Raji (cell line): ENCODE results near the gene SNORC.

ENCODE experiments used
- POLR2A ChIP-seq: IDR thresholded peaks from 2 replicates; pipeline ENCODE4 v1.6.1; 2011; ENCODE audit warnings: low read depth, low read length, control low read depth; ENCODE audit not compliant: insufficient read depth

SNORC gene

DNA sequence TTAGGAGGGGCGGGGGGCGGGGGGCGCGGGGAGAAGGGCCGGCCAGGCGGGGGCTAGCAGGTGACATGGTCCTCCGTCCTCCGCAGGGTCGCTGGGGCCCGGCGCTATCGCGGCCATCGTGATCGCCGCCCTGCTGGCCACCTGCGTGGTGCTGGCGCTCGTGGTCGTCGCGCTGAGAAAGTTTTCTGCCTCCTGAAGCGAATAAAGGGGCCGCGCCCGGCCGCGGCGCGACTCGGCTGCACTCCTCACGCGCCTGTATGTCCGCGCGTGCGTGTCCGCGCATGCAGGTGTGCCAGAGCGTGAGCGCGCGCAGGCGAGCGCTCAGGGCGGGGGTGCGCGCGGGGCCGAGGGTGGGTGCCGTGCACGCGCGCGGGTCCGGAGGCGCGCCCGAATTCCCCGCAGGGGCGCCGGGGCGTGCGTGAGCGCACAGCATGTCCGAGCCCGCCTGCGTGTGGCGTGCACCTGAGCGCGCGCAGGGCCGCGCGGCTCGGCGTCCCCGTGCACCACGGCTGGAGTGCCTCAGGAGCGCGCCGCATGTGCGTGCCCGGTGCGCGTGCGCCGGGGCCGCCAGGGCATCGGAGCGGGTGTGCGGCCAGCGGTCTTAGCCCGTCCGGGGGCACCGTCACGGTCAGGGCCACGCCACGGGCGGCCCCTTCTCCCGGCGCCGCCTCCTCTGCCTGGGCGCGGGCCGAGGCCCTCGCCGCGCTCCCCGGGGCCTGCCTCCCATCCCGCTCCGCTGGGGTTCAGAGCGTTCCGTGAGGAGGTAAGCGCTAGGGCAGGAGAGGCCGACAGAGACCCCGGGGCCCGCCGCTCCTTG, 6.3 kb downstream of the SNORC start:
- no peak for TF ChIP-seq POLR2A

DNA sequence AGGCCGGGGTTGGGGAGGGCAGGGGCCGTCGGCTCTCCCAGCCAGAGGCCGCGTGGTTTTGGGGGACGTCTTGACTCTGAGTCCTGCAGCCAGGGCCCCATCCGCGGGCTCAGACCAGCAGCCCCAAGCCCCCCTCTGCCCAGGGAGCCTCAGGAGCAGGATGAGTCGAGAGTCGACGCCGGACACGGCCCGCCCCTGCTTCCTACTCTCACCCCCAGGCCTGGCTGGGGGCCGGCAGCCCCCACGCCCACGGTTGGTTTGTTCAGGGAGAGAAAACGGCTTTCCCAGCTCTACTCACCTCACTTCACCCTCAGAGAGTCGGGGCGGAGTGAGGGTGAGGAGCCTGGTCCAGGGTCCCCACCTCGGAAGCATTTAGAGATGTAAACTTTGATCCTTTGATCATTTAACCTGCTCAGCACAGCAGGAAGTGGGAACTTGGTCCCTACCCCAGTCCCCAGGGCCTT, 6.9 kb downstream of the SNORC start:
- TF ChIP-seq POLR2A: no peak

GRCh38 chr2:232877940-232878511, 8.0 kb downstream of the SNORC start:
- no peak for TF ChIP-seq POLR2A

DNA sequence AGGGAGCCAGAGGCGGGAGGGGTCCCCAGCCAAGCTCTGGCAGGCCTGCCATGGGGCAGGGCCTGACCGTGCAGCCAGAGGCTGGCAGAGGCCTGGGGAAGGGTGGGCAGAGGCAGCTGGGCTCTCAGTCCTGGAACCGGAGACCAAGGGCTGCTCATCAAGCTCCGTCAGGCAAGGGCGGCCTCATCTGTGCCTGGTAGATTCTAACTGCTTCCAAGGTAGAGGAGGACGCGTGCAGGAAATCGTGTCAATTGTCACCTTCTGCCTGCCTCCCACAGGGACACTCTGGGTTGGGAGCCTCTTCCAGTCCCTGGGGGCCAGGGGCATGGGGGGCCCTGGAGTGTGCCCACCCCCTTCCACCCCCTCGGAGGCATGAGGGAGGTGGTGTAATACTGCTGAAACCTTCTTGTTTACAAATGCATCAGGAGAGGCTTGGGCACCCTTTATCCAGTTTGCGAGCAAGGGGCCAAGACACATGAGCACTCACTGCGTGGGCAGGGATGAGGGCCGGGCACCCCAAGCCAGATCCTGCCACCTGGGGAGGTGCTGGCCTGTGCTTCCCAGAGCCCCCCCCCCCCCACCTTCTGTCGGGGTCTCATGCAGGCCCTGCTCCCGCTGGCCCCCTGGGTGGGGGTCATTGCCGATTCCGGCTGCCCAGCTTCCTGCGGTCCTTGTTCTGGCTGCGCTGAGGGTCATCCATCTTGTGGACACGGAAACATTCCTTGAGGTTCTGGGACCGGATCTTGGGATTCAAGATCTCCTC, 9.0 kb downstream of the SNORC start:
- TF ChIP-seq POLR2A: no peak

- TF ChIP-seq POLR2A: no peak
Observed at GRCh38 chr2:232879618-232880494, 9.8 kb downstream of the SNORC start.

DNA sequence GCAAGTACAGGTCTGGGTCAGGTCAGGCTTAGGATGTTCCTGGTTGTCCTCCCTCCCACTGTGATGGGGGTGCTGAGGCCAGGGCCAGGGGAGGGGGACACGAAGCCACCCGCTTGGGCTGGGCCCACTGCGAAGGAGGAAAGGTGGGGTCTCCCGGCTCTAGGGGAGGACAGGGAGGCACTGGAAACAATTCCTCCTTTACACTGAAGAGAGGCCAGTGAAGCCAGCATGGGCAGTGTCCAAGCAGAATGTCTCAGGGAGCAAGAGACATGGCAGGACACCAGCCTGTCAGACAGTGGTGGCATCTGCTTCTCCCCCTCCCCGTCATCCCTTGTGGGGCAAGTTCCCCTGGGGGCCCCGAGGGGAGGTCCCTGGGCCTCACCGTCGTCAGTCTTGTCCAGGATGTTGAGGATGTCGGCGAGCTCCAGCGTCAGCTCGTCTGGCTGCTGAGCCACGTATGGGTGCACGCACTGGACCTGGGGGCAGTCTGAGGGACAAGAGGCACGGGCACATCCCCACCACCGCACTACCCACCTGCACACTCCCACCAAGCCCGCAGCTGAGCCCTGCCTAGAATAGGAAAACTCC, 10.8 kb downstream of the SNORC start:
- no peak for TF ChIP-seq POLR2A

DNA sequence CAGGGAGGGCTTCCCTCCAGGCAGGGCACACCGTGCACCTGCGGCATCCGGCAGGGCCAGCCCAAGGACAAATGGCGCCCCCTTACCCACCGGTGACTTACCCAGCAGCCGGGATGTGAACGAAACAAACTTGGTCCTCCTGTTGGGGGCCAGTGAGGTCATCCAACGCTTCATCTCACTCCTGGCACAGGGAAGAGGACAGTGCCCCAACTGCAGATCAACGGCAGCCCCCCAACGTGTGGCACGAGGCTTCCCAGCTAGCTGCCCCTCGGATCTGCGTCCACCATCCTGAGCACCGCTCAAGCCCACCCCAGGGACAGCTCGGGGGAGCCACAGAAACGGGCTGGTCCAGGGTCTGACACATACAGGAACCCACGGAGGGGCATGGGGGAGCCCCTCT, 12.0 kb downstream of the SNORC start:
- TF ChIP-seq POLR2A: no peak

DNA sequence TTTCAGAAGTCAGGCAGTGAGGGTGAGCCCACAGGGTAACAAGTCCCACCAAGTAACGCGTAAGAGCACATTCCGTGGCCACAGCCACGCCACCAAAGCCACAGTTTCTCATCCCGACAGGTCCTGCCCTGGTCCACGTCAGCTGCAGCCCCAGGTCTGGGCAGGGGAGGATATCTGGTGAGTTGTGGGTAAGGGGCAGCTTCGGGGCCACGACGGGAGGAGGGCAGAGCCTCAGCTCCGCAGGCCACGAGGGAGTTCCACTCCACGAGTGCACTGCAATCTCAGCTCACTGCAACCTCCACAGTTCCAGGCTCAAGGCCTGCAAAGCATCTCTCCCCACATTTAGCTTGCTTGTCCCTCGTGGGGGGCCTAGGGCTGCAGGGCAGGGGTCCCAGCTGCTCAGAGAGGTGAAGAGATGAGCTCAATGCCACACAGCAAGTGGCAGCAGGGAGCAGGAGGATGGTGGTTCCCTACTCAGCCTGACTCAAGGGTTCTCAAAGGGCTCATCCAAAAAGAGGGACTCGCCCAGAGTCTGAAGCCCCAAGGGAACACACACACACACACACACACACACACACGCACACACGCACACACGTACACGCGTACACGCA, 12.5 kb downstream of the SNORC start:
- no peak for TF ChIP-seq POLR2A

DNA sequence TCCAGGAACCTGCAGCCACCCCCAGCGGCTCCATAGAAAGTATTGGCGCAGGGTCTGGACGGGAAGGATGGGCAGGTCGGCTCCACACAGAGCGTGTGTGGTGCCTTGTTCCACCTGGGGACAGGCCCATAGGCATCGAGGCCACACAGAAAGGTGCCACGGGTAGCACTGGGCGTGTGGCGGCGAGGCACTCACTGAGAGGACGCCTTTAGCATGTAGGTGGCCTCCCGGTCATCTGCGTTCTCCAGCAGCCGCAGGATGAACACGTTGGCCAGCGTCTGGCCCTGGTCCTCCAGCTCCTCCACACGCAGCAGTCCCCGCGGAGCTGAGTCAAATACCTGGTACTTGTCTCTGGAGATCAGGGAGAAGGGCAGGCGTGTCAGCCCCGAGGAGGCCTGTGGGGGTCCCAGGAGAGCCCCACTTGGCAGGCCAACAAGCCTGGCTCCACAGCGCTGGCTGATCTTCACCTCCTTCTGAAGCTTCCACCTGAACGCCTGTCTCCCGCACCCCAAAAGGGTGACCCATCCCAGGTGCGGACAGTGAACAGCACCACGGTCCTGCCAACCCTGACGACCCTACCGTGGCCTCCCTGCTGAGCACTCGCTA, 13.2 kb downstream of the SNORC start:
- no peak for TF ChIP-seq POLR2A

DNA sequence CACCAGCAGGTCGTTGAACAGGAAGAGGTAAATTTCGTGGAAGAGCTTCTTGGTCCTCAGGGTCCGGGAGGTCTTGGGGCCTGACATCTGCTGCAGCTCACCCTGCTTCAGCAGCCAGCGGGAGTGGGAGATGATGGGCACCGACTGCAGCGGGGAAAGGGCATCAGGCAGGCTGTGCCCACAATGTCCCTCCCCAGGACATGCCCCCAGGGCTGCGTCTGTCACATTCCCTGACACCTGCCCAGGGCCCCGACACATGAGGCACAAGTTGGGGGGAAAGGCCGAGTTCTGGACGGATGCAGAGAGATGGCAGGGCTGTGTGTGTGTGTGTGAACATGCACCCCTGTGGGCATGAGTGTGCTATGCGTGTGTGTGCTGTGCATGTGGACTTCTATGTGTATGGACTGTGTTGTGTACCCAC, 13.9 kb downstream of the SNORC start:
- no peak for TF ChIP-seq POLR2A

DNA sequence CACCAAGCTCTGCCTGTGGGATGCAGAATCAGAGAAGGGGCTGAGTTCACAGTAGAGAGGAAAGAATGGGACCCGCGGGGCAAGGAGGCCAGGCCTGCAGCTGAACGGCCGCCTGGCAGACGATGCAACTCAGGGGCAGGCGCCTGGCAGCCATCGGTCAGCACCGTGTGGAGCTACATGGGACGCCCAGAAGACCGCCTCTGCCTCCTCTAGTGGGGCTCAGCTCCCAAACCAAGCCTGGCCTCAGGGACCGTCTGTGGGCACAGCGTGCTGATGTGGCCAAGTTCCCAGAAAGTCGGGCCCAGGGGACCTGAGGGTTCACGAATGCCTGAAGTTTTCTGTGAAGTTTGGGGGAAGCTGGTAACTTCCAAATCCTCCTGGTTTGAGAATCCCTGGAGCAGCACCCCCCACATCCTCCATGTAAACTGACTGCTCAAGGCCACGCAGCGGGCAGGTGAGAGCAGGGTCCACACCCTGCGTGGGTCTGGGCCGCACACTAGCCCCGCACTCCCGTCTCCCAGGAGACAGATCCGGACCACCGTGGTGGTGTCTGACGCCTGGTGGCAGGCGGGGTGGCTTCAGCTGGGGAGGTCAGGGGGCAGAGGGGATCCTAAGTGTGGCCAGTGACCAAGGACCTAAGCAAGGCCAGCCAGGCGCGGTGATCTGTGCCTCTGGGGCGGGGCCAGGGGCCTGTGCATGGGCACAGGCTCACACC, 14.6 kb downstream of the SNORC start:
- no peak for TF ChIP-seq POLR2A

GRCh38 chr2:232885264-232885961, 15.3 kb downstream of the SNORC start:
- TF ChIP-seq POLR2A: no peak
